ENCODE results near the gene SFSWAP.

The SFSWAP gene

DNA sequence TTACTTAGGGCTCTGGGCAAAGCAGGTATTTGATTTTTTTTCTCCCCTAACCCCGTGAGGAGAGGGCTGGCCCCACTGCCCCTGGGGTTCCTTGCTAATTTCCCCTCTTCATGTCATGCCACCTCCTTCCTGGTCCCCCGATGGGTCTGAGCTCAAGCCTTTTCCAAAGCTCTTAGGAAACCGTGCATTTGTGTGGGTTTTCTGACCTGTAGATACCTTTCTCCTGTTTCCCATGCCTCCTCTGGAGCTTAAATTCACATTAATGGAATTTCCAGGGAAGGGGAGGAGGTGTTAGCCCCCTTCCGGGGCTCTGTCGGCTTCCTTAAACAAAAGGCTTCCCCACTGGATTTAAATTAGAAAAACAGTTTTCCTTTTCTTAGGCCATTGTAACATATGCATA lies 12.6 kb downstream of the SFSWAP start:
- TF ChIP-seq SIN3A (IDR thresholded peaks at IDR 0.05; ENCODE audit: borderline replicate concordance, insufficient read depth, low read length) (no peak), TAF1 (IDR thresholded peaks at IDR 0.05; ENCODE audit: borderline replicate concordance, insufficient read depth, low read length) (no peak), POLR2AphosphoS5 (IDR thresholded peaks at IDR 0.05; ENCODE audit: low read depth, low read length) (no peak)

DNA sequence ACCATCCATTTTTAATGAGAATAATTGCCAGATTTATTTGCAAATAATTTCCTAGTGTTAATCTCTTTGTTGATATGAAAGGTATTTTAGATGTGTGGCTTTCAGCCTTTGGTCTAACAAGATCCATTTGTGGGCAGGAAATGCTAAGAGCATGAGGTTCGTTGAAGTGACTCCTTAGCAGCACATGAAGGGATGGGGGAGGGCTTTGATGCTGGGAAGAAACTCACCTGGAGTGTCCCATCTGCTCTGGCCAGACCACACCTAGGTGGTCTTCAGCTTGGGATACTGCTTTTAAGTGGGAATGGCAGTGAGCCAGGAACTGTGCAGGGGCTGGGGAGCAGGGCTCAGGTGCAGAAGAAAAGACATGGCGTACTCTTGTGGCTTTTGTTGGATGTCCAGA lies 13.6 kb downstream of the SFSWAP start:
- TF ChIP-seq TAF1 (IDR thresholded peaks at IDR 0.05; ENCODE audit: borderline replicate concordance, insufficient read depth, low read length) (no peak), SIN3A (IDR thresholded peaks at IDR 0.05; ENCODE audit: borderline replicate concordance, insufficient read depth, low read length) (no peak), FOXP2 (optimal IDR thresholded peaks at IDR 0.05; ENCODE audit: borderline replicate concordance, extremely low read depth, extremely low read length, insufficient read depth) (no peak), POLR2AphosphoS5 (IDR thresholded peaks at IDR 0.05; ENCODE audit: low read depth, low read length) (no peak)

DNA sequence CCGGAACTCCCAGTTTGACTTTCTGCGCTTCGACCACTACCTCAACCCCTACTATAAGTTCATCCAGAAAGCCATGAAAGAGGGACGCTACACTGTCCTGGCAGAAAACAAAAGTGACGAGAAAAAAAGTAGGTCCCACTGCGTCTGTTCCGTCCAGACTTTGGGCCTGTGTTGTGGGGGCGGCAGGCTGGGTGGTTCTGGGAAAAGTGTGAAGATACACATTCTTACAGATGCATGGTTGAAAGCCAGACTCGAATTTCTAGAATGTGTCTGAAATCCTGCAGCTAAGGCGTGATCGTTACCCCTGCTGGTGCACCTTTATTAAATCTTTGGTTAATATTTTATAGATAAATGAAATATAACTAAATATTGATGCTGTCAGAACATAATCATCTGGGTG lies 14.6 kb downstream of the SFSWAP start:
- TF ChIP-seq SIN3A (IDR thresholded peaks at IDR 0.05; ENCODE audit: borderline replicate concordance, insufficient read depth, low read length) (no peak), POLR2AphosphoS5 (IDR thresholded peaks at IDR 0.05; ENCODE audit: low read depth, low read length) (no peak), FOXP2 (optimal IDR thresholded peaks at IDR 0.05; ENCODE audit: borderline replicate concordance, extremely low read depth, extremely low read length, insufficient read depth) (no peak), TAF1 (IDR thresholded peaks at IDR 0.05; ENCODE audit: borderline replicate concordance, insufficient read depth, low read length) (no peak)
- TF ChIP-seq, protein P1, sequence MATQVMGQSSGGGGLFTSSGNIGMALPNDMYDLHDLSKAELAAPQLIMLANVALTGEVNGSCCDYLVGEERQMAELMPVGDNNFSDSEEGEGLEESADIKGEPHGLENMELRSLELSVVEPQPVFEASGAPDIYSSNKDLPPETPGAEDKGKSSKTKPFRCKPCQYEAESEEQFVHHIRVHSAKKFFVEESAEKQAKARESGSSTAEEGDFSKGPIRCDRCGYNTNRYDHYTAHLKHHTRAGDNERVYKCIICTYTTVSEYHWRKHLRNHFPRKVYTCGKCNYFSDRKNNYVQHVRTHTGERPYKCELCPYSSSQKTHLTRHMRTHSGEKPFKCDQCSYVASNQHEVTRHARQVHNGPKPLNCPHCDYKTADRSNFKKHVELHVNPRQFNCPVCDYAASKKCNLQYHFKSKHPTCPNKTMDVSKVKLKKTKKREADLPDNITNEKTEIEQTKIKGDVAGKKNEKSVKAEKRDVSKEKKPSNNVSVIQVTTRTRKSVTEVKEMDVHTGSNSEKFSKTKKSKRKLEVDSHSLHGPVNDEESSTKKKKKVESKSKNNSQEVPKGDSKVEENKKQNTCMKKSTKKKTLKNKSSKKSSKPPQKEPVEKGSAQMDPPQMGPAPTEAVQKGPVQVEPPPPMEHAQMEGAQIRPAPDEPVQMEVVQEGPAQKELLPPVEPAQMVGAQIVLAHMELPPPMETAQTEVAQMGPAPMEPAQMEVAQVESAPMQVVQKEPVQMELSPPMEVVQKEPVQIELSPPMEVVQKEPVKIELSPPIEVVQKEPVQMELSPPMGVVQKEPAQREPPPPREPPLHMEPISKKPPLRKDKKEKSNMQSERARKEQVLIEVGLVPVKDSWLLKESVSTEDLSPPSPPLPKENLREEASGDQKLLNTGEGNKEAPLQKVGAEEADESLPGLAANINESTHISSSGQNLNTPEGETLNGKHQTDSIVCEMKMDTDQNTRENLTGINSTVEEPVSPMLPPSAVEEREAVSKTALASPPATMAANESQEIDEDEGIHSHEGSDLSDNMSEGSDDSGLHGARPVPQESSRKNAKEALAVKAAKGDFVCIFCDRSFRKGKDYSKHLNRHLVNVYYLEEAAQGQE (IDR thresholded peaks at IDR 0.05; ENCODE audit: insufficient read depth in 1 of 2, low read depth in 2 of 2, low read length in 2 of 2) = no peak

DNA sequence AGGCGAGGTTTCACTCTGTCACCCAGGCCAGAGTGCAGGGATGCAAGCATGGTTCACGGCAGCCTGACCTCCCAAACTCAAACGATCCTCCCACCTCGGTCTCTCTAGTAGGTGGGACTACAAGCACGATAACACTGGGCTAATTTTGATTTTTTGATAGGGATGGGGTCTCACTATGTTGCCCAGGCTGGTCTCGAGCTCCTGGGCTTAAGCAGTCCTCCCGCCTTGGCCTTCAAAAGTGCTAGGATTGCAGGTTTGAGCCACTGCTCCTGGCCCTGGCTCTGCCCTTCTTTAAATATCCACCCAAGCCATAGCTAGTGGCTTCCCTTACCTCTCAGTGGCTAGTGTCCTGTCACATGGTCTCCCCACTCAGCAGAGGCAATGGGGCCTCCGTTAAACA lies 17.8 kb downstream of the SFSWAP start:
- TF ChIP-seq SIN3A (IDR thresholded peaks at IDR 0.05; ENCODE audit: borderline replicate concordance, insufficient read depth, low read length) (no peak), FOXP2 (optimal IDR thresholded peaks at IDR 0.05; ENCODE audit: borderline replicate concordance, extremely low read depth, extremely low read length, insufficient read depth) (no peak), TAF1 (IDR thresholded peaks at IDR 0.05; ENCODE audit: borderline replicate concordance, insufficient read depth, low read length) (no peak), POLR2AphosphoS5 (IDR thresholded peaks at IDR 0.05; ENCODE audit: low read depth, low read length) (no peak)
- TF ChIP-seq, protein P1 (IDR thresholded peaks at IDR 0.05; ENCODE audit: insufficient read depth in 1 of 2, low read depth in 2 of 2, low read length in 2 of 2) = no peak

DNA sequence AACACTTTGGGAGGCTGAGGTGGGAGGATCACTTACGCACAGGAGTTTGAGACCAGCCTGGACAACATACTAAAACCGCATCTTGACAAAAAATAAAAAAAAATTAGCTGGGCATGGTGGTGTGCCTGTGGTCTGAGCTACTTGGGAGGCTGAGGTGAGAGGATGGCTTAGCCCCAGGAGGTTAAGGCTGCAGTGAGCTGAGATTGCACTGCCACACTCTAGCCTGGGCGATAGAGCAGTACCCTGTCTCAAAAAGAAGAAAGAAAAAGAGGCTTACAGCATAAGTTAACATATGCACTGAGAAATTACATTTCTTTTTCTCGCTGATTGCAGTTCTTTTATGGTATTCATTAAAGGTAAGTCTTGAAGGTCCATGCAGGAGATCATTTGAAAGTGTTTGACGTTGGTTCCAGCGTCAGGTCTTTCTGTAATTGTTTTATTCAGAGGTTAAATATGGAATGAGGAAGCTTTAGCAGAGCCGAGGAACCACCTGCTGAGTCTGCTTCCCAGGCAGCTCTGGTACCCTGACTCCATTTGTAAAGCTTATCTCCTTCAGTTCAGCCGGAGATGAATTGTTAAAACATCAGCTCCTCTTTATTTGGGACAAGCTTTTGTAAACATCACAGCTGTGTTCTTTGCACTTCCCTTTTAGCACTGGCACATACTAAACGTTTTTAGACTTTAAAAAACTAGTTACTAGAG lies 18.5 kb downstream of the SFSWAP start:
- TF ChIP-seq SIN3A (IDR thresholded peaks at IDR 0.05; ENCODE audit: borderline replicate concordance, insufficient read depth, low read length) = no peak
- TF ChIP-seq FOXP2 (optimal IDR thresholded peaks at IDR 0.05; ENCODE audit: borderline replicate concordance, extremely low read depth, extremely low read length, insufficient read depth) = no peak
- no peak for TF ChIP-seq POLR2AphosphoS5 (IDR thresholded peaks at IDR 0.05; ENCODE audit: low read depth, low read length)
- TF ChIP-seq, protein P1 (IDR thresholded peaks at IDR 0.05; ENCODE audit: insufficient read depth in 1 of 2, low read depth in 2 of 2, low read length in 2 of 2) = no peak
- TF ChIP-seq TAF1 (IDR thresholded peaks at IDR 0.05; ENCODE audit: borderline replicate concordance, insufficient read depth, low read length) = no peak

DNA sequence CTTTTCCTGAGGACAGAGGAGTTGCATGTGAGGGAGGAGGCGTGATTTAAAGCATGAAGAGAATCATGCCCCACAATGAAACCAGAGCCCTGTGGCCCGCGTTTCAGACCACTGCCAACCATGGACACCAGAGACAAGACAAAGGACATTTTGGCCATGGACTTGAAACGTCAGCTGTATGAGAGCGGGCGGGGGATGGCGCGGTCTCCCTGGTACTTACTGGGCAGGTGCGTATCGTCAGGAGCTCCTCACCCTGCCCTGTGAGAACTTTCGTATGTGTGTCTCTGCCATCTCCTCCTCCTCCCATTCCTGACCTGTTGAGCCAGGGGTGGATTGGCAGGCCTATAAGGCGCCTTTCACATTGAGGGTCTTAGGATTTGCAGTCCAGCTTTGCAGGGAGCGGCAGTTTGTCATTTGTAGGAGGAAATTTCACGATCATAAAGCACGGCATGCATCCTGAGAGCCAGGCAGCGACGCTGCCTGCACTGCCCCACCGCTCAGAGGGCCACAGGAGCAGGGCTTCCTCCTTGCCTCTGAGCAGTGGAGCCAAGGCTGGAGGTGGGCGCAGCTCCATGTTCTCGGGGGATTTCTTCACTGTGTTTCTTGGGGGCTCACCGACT lies 22.2 kb downstream of the SFSWAP start:
- no peak for TF ChIP-seq POLR2AphosphoS5 (IDR thresholded peaks at IDR 0.05; ENCODE audit: low read depth, low read length)
